ENCODE results near the gene AQP5.

- TF ChIP-seq CTCF (IDR thresholded peaks at IDR 0.05; ENCODE audit: low read depth, low read length) (no peak), POLR2A (IDR thresholded peaks at IDR 0.05; ENCODE audit: extremely low read depth, insufficient read length) (no peak), MAX (IDR thresholded peaks at IDR 0.05; ENCODE audit: low read depth, low read length) (no peak), MYC (IDR thresholded peaks at IDR 0.05; ENCODE audit: low read depth, low read length) (no peak)
Measured at GRCh38 chr12:50006280-50006679, 44.6 kb downstream of the AQP5 start.
